HepG2 (cell line): ENCODE results near the gene ATP11A. TPM values are rescaled to one million over a fixed set of nuclear protein-coding genes. Genes with fewer than 3 reads are reported as not detected.
A peak's percentile ranks its signal among the peaks of the same experiment; 100 is the strongest.

Experiments
- CREB1 ChIP-seq, 2 experiments: fragments of 450-650 bp in 1 of 2; IDR thresholded peaks; 2 replicates each; pipeline ENCODE4 v1.6.1; 2016 to 2017; ENCODE audit warnings: control low read depth in 1 of 2, mild to moderate bottlenecking in 1 of 2, missing compliant biosample characterization in 1 of 2, missing genetic modification characterization in 1 of 2
- DNMT3B ChIP-seq: conservative IDR thresholded peaks from 2 replicates; pipeline ENCODE4 v1.6.1; 2016; ENCODE audit warnings: missing biosample characterization, control low read depth
- GATAD2A ChIP-seq: IDR thresholded peaks from 2 replicates; pipeline ENCODE4 v1.6.1; 2016
- KDM1A ChIP-seq: IDR thresholded peaks from 2 replicates; pipeline ENCODE4 v1.6.1; 2016; ENCODE audit warnings: missing compliant biosample characterization
- NKX3-1 ChIP-seq: sonication (generic); formaldehyde crosslinking; IDR thresholded peaks from 2 replicates; pipeline ENCODE4 v1.5.0; 2020; ENCODE audit warnings: missing genetic modification reagents
- PCBP1 ChIP-seq: fragments of 200-400 bp; formaldehyde crosslinking; IDR thresholded peaks from 2 replicates; pipeline ENCODE4 v1.6.1; 2017; ENCODE audit warnings: mild to moderate bottlenecking, low read depth, low read length, borderline replicate concordance
- PRMT3 ChIP-seq: sonication (generic); formaldehyde crosslinking; IDR thresholded peaks from 2 replicates; pipeline ENCODE4 v1.8.1; 2022; ENCODE audit warnings: low read depth, mild to moderate bottlenecking, moderate library complexity, missing genetic modification reagents, borderline replicate concordance
- RFX5 ChIP-seq: IDR thresholded peaks from 2 replicates; pipeline ENCODE4 v1.6.1; 2011; ENCODE audit warnings: low read depth, low read length, improper control_type of control experiment
- SMAD9 ChIP-seq: sonication (generic); formaldehyde crosslinking; IDR thresholded peaks from 2 replicates; pipeline ENCODE4 v1.5.1; 2020; ENCODE audit warnings: mild to moderate bottlenecking, missing genetic modification reagents
- UBTF ChIP-seq: sonication (generic); formaldehyde crosslinking; IDR thresholded peaks from 2 replicates; pipeline ENCODE4 v1.4.0; 2020; ENCODE audit warnings: mild to moderate bottlenecking, missing genetic modification reagents
- ZNF318 ChIP-seq: sonication (generic); formaldehyde crosslinking; IDR thresholded peaks from 2 replicates; pipeline ENCODE4 v1.4.0; 2020; ENCODE audit warnings: mild to moderate bottlenecking, missing genetic modification reagents
- ZNF513 ChIP-seq: sonication (generic); formaldehyde crosslinking; conservative IDR thresholded peaks from 2 replicates; pipeline ENCODE4 v1.5.0; 2020; ENCODE audit warnings: missing genetic modification reagents
- ZNF670 ChIP-seq: sonication (generic); formaldehyde crosslinking; IDR thresholded peaks from 2 replicates; pipeline ENCODE4 v1.8.0; 2022; ENCODE audit warnings: mild to moderate bottlenecking, missing genetic modification reagents, borderline replicate concordance
- ZNF770 ChIP-seq: sonication (generic); formaldehyde crosslinking; IDR thresholded peaks from 2 replicates; pipeline ENCODE4 v1.5.0; 2020; ENCODE audit warnings: mild to moderate bottlenecking, missing genetic modification reagents
- polyA plus RNA-seq, 8 experiments: library from polyadenylated mRNA; depleted of rRNA in 3 of 8; stranded (reverse) in 7 of 8; unstranded in 1 of 8; fragments of >200 nt; fragmentation: Illumina TruSeq in 4 of 8; extraction: Trizol in 4 of 8; gene quantifications; 2 replicates each; pipeline versions ENCODE4 v1.2.1 to v1.2.3, GENCODE V29; 2011 to 2016; ENCODE audit warnings: low read depth in 4 of 8, missing spikeins in 1 of 8, mixed read lengths in 1 of 8; ENCODE audit not compliant: insufficient read depth in 1 of 8
- total RNA-seq, 5 experiments: library from RNA; depleted of rRNA; stranded (reverse); fragments of >200 nt; fragmentation: Illumina TruSeq; extraction: Trizol; gene quantifications; 2 replicates each; pipeline ENCODE4 v1.2.3, GENCODE V29; 2016; ENCODE audit warnings: low read depth in 1 of 5

The ATP11A gene
- total and polyA plus RNA-seq, 2 of the 13 experiments (the other 11 are each of a cell fraction or from before 2014, with no cell fraction given), result 18.4 to 20.1 TPM

- TF ChIP-seq ZNF513 (CRISPR knock-in tag) (no peak), PRMT3 (no peak), ZNF770 (CRISPR knock-in tag) (no peak), UBTF (CRISPR knock-in tag) (no peak; the same call in 1 of the 2 replicates), CREB1 (IDR thresholded peaks at IDR 0.05) (no peak), CREB1 (CRISPR knock-in tag; IDR thresholded peaks at IDR 0.05) (no peak), GATAD2A (CRISPR knock-in tag) (peak; percentile 69), DNMT3B (CRISPR knock-in tag) (no peak), ZNF670 (CRISPR knock-in tag) (no peak), PCBP1 (no peak), SMAD9 (CRISPR knock-in tag) (no peak), KDM1A (no peak; the same call in 1 of the 2 replicates), RFX5 (no peak), NKX3-1 (no peak), ZNF318 (CRISPR knock-in tag) (no peak)
These were observed 202.8 kb downstream of the ATP11A start (continued) for GRCh38 chr13:112892426-112893206.
